Effector memory CD8-positive, alpha-beta T cell (primary cell): ENCODE results near the gene GRK4.
A peak's percentile ranks its signal among the peaks of the same experiment; 100 is the strongest.
"Not testable (repeated sequence)": the region's sequence is repeated elsewhere in the genome, so short reads cannot be mapped to it uniquely, and the experiment has no call there.

Source experiments
- ATAC-seq: fragments of 150-1000 bp; cut with Tn5 transposase; replicated peaks from 2 replicates; pipeline ENCODE4 v1.10.0; 2021; ENCODE audit warnings: mild to moderate bottlenecking, moderate library complexity
- DNase-seq, 3 experiments: peaks; one replicate each; pipeline ENCODE4 v3.0.0; 2021
- H3K27ac Mint-ChIP-seq, 2 donors: one replicate each; pipeline ENCODE4 v1.8.0; 2022; ENCODE audit warnings: mild to moderate bottlenecking in 2 of 2, mixed read lengths in 2 of 2, moderate library complexity in 2 of 2
- H3K27me3 Mint-ChIP-seq, 2 donors: one replicate each; pipeline ENCODE4 v1.8.0; 2022; ENCODE audit warnings: mixed read lengths in 2 of 2
- H3K36me3 Mint-ChIP-seq: one replicate; pipeline ENCODE4 v1.8.0; 2022; ENCODE audit warnings: mild to moderate bottlenecking, moderate library complexity, mixed read lengths; ENCODE audit not compliant: insufficient read depth
- H3K4me1 Mint-ChIP-seq, 2 donors: one replicate each; pipeline ENCODE4 v1.8.0; 2022; ENCODE audit warnings: low read depth in 2 of 2, mixed read lengths in 2 of 2
- H3K4me3 Mint-ChIP-seq, 2 donors: one replicate each; pipeline ENCODE4 v1.8.0; 2022; ENCODE audit warnings: mild to moderate bottlenecking in 2 of 2, mixed read lengths in 2 of 2, moderate library complexity in 2 of 2
- H3K9me3 Mint-ChIP-seq, 2 donors: one replicate each; pipeline ENCODE4 v1.8.0; 2022; ENCODE audit warnings: mixed read lengths in 2 of 2

GRK4 gene

GRCh38 chr4:2965262-2965661, 1.9 kb downstream of the GRK4 start:
- H3K9me3 Mint-ChIP-seq = no peaks in the 10 kb centered on the region
- H3K4me3 Mint-ChIP-seq = peak overlapping the region; percentile 83 to 86
- DNase-seq (no peak), ATAC-seq (no peak)
- peaks cover 21% of the 10 kb centered on the region for H3K36me3 Mint-ChIP-seq
- peaks cover 20 to 23% of the 10 kb centered on the region in 2 donors for H3K4me1 Mint-ChIP-seq
- no peak overlapping the region for H3K27ac Mint-ChIP-seq
- no peaks in the 10 kb centered on the region for H3K27me3 Mint-ChIP-seq

GRCh38 chr4:2968381-2968780, 5.0 kb downstream of the GRK4 start:
- Mint-ChIP-seq H3K27ac (no peak overlapping the region), H3K4me1 (peaks cover 4 to 5% of the 10 kb centered on the region in 2 donors), H3K27me3 (no peaks in the 10 kb centered on the region), H3K4me3 (no peak overlapping the region), H3K36me3 (peaks cover 4% of the 10 kb centered on the region), H3K9me3 (no peaks in the 10 kb centered on the region)
- ATAC-seq (no peak), DNase-seq (no peak)

GRCh38 chr4:2971275-2971674, 7.9 kb downstream of the GRK4 start:
- H3K9me3 Mint-ChIP-seq = no peaks in the 10 kb centered on the region
- no peak for DNase-seq
- no peaks in the 10 kb centered on the region for H3K36me3 Mint-ChIP-seq
- H3K27ac Mint-ChIP-seq = no peak overlapping the region
- H3K27me3 Mint-ChIP-seq = no peaks in the 10 kb centered on the region
- ATAC-seq = no peak
- H3K4me1 Mint-ChIP-seq = no peaks in the 10 kb centered on the region
- no peak overlapping the region for H3K4me3 Mint-ChIP-seq

- Mint-ChIP-seq H3K9me3 (no peaks in the 10 kb centered on the region), H3K36me3 (no peaks in the 10 kb centered on the region), H3K4me3 (no peak overlapping the region), H3K27me3 (no peaks in the 10 kb centered on the region), H3K27ac (peak overlapping the region in 1 of 2 donors; percentile 71), H3K4me1 (no peaks in the 10 kb centered on the region)
- ATAC-seq = no peak
- no peak for DNase-seq
These were observed 14.1 kb downstream of the GRK4 start for GRCh38 chr4:2977211-2978088.

- Mint-ChIP-seq H3K27me3 (no peaks in the 10 kb centered on the region), H3K4me3 (no peak overlapping the region)
These were observed 18.0 kb downstream of the GRK4 start for GRCh38 chr4:2981256-2981819.

GRCh38 chr4:2982012-2982411, 18.6 kb downstream of the GRK4 start:
- no peaks in the 10 kb centered on the region for H3K4me1 Mint-ChIP-seq
- no peaks in the 10 kb centered on the region for H3K9me3 Mint-ChIP-seq
- H3K27ac Mint-ChIP-seq = no peak overlapping the region
- H3K36me3 Mint-ChIP-seq = no peaks in the 10 kb centered on the region
- H3K27me3 Mint-ChIP-seq = no peaks in the 10 kb centered on the region
- H3K4me3 Mint-ChIP-seq = no peak overlapping the region
- ATAC-seq (no peak), DNase-seq (no peak)

More at GRCh38 chr4:2981256-2981819, 18.0 kb downstream of the GRK4 start:
- Mint-ChIP-seq H3K9me3 (no peaks in the 10 kb centered on the region), H3K27ac (no peak overlapping the region), H3K36me3 (no peaks in the 10 kb centered on the region), H3K4me1 (no peaks in the 10 kb centered on the region)
- no peak for ATAC-seq
- DNase-seq = no peak

- not testable (repeated sequence) for H3K4me1 Mint-ChIP-seq, H3K36me3 Mint-ChIP-seq, DNase-seq, ATAC-seq, H3K27me3 Mint-ChIP-seq, H3K27ac Mint-ChIP-seq, H3K9me3 Mint-ChIP-seq, H3K4me3 Mint-ChIP-seq
These were observed 20.3 kb downstream of the GRK4 start for GRCh38 chr4:2983715-2984114.

- DNase-seq (no peak), ATAC-seq (no peak)
- H3K36me3 Mint-ChIP-seq = no peaks in the 10 kb centered on the region
- no peak overlapping the region for H3K27ac Mint-ChIP-seq
- no peaks in the 10 kb centered on the region for H3K4me1 Mint-ChIP-seq
- peaks cover 6 to 25% of the 10 kb centered on the region in 2 donors for H3K27me3 Mint-ChIP-seq
- no peak overlapping the region for H3K4me3 Mint-ChIP-seq
- no peaks in the 10 kb centered on the region for H3K9me3 Mint-ChIP-seq
These were observed 27.9 kb downstream of the GRK4 start for GRCh38 chr4:2991243-2991642.

GRCh38 chr4:2994917-2995316, 31.5 kb downstream of the GRK4 start:
- Mint-ChIP-seq H3K9me3 (no peaks in the 10 kb centered on the region), H3K36me3 (no peaks in the 10 kb centered on the region), H3K4me1 (no peaks in the 10 kb centered on the region), H3K27ac (no peak overlapping the region), H3K4me3 (no peak overlapping the region), H3K27me3 (peaks cover 0 to 13% of the 10 kb centered on the region in 2 donors)
- DNase-seq (no peak), ATAC-seq (no peak)

GRCh38 chr4:2995546-2996265, 32.3 kb downstream of the GRK4 start:
- peaks cover 0 to 13% of the 10 kb centered on the region in 2 donors for H3K27me3 Mint-ChIP-seq
- DNase-seq = no peak
- H3K9me3 Mint-ChIP-seq = no peaks in the 10 kb centered on the region
- H3K4me3 Mint-ChIP-seq = no peak overlapping the region
- no peaks in the 10 kb centered on the region for H3K36me3 Mint-ChIP-seq
- no peak overlapping the region for H3K27ac Mint-ChIP-seq
- no peaks in the 10 kb centered on the region for H3K4me1 Mint-ChIP-seq
- ATAC-seq = no peak

GRCh38 chr4:2996415-2996814, 33.0 kb downstream of the GRK4 start:
- Mint-ChIP-seq H3K4me3 (no peak overlapping the region), H3K36me3 (no peaks in the 10 kb centered on the region), H3K27me3 (peaks cover 0 to 10% of the 10 kb centered on the region in 2 donors), H3K27ac (no peak overlapping the region), H3K4me1 (no peaks in the 10 kb centered on the region), H3K9me3 (no peaks in the 10 kb centered on the region)
- DNase-seq = no peak
- ATAC-seq = no peak

- DNase-seq (no peak), ATAC-seq (no peak)
- no peaks in the 10 kb centered on the region for H3K9me3 Mint-ChIP-seq
- peaks cover 3 to 4% of the 10 kb centered on the region in 2 donors for H3K4me1 Mint-ChIP-seq
- no peak overlapping the region for H3K4me3 Mint-ChIP-seq
- H3K27ac Mint-ChIP-seq = no peak overlapping the region
- peaks cover 18 to 19% of the 10 kb centered on the region in 2 donors for H3K27me3 Mint-ChIP-seq
- no peaks in the 10 kb centered on the region for H3K36me3 Mint-ChIP-seq
These were observed 44.4 kb downstream of the GRK4 start for GRCh38 chr4:3007724-3008123.

GRCh38 chr4:3009422-3009821, 46.1 kb downstream of the GRK4 start:
- Mint-ChIP-seq H3K4me3 (no peak overlapping the region), H3K27ac (no peak overlapping the region), H3K27me3 (peaks cover 14 to 32% of the 10 kb centered on the region in 2 donors), H3K36me3 (no peaks in the 10 kb centered on the region), H3K9me3 (no peaks in the 10 kb centered on the region), H3K4me1 (peaks cover 3 to 4% of the 10 kb centered on the region in 2 donors)
- peak; percentile 72 for ATAC-seq
- peak in 2 of 3 experiments; percentile 7 to 19 for DNase-seq
